ENCODE results near the gene PHACTR4. TPM values are rescaled to one million over a fixed set of nuclear protein-coding genes. Genes with fewer than 3 reads are reported as not detected.

Gene PHACTR4
- total RNA-seq (2014; rRNA removed; shearing (Covaris generic)) (29.7 and 35.4 TPM in 2 replicates), polyA plus RNA-seq (2016; fragmentation: Nextera tagmentation; extraction: Ambion mirVana) (47.1 and 54.1 TPM in 2 replicates)
- long read RNA-seq, partial matches to known transcripts, result 3 of 11 reads
- long read RNA-seq, other reads (novel, unspliced or antisense), result 8 of 11 reads

- H3K27ac ChIP-seq (ENCODE audit: low read depth), result peak within 1 kb of the TSS; percentile 95
- H3K9me3 Mint-ChIP-seq, result no peaks in the 10 kb centered on the region
- ATAC-seq, result peak; percentile 93
- H3K9me2 ChIP-seq (ENCODE audit: insufficient read depth), result no peaks in the 10 kb centered on the region
- peaks cover 6% of the 10 kb centered on the region for H3K36me3 Mint-ChIP-seq (ENCODE audit: low read depth)
- H3K27ac Mint-ChIP-seq, result peak within 1 kb of the TSS; percentile 98
- H3K27me3 Mint-ChIP-seq (ENCODE audit: insufficient read depth, low read depth, poor library complexity), result peaks cover 14% of the 10 kb centered on the region
- peaks cover 15% of the 10 kb centered on the region for H3K4me1 ChIP-seq (ENCODE audit: insufficient read depth)
- H3K27me3 ChIP-seq (ENCODE audit: insufficient read depth), result no peaks in the 10 kb centered on the region
- peak within 1 kb of the TSS; percentile 80 for H3K4me3 ChIP-seq
- TF ChIP-seq EZH2 (IDR thresholded peaks at IDR 0.05; ENCODE audit: low read depth, unreplicated experiment), result no peak
- TF ChIP-seq REST (IDR thresholded peaks at IDR 0.05; ENCODE audit: unreplicated experiment), result peak; percentile 13
- TF ChIP-seq CREB1 (CRISPR knock-in tag; IDR thresholded peaks at IDR 0.05; ENCODE audit: low read depth), result peak; percentile 77
- TF ChIP-seq, protein P1, sequence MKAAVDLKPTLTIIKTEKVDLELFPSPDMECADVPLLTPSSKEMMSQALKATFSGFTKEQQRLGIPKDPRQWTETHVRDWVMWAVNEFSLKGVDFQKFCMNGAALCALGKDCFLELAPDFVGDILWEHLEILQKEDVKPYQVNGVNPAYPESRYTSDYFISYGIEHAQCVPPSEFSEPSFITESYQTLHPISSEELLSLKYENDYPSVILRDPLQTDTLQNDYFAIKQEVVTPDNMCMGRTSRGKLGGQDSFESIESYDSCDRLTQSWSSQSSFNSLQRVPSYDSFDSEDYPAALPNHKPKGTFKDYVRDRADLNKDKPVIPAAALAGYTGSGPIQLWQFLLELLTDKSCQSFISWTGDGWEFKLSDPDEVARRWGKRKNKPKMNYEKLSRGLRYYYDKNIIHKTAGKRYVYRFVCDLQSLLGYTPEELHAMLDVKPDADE (IDR thresholded peaks at IDR 0.05), result peak; percentile 78
- peak; percentile 96 for TF ChIP-seq POLR2AphosphoS5 (IDR thresholded peaks at IDR 0.05; ENCODE audit: low read depth)
- H3K4me3 Mint-ChIP-seq, result peak within 1 kb of the TSS; percentile 97
- no peaks in the 10 kb centered on the region for H3K36me3 ChIP-seq (ENCODE audit: insufficient read depth)
- peaks cover 41% of the 10 kb centered on the region for H3K79me2 ChIP-seq (replicated peaks; ENCODE audit: insufficient read depth)
- peaks cover 10% of the 10 kb centered on the region for H3F3A ChIP-seq (replicated peaks; ENCODE audit: low read depth)
- peaks cover 11% of the 10 kb centered on the region; the same call in 1 of the 2 replicates for H4K20me1 ChIP-seq (replicated peaks; ENCODE audit: insufficient read depth)
- peaks cover 8% of the 10 kb centered on the region for H3K4me1 Mint-ChIP-seq
- H3K4me2 ChIP-seq, result peak within 1 kb of the TSS; percentile 65
- DNase-seq (ENCODE audit: low spot score), result peak; percentile 99
- peak within 1 kb of the TSS; percentile 93 for H2AFZ ChIP-seq
These were observed at the start of gene PHACTR4 for GRCh38 chr1:28369371-28370238. TSS of gene PHACTR4 (plus strand) at chr1:28369740. CDS start at chr1:28407448, 37,708 bp downstream.

DNA sequence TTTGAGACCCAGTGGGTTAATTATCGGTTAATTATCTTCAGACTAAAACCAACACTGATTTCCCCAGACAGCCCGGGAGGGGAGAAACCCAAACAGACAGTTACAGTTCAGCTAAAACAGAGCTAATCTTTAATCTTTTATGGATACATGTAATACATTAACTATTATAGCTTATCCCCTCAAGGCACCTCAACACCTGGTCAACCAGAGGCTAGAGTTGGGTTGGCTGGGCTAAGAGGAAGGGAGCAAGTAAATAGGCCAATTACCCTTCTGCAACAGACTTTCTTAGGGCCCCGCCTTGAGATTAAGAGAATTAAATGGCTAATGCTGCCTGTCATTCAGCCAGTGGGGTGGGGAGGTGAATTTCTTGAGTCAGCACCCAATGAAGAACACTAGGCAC lies 47.3 kb upstream of the PHACTR4 start:
- H3K4me1 ChIP-seq (ENCODE audit: insufficient read depth), result no peaks in the 10 kb centered on the region
- no peak overlapping the region for H3K4me2 ChIP-seq
- H3K9me2 ChIP-seq (ENCODE audit: insufficient read depth), result no peaks in the 10 kb centered on the region
- no peaks in the 10 kb centered on the region for H4K20me1 ChIP-seq (replicated peaks; ENCODE audit: insufficient read depth)
- H3K27me3 ChIP-seq (ENCODE audit: insufficient read depth), result no peaks in the 10 kb centered on the region
- Mint-ChIP-seq H3K36me3 (ENCODE audit: low read depth) (no peaks in the 10 kb centered on the region), H3K27ac (no peak overlapping the region), H3K27me3 (ENCODE audit: insufficient read depth, low read depth, poor library complexity) (no peaks in the 10 kb centered on the region), H3K9me3 (no peaks in the 10 kb centered on the region), H3K4me1 (no peaks in the 10 kb centered on the region), H3K4me3 (no peak overlapping the region)
- no peak for ATAC-seq
- no peaks in the 10 kb centered on the region for H3F3A ChIP-seq (replicated peaks; ENCODE audit: low read depth)
- peak; percentile 20 for DNase-seq (ENCODE audit: low spot score)
- no peak overlapping the region for H3K27ac ChIP-seq (ENCODE audit: low read depth)
- H3K79me2 ChIP-seq (replicated peaks; ENCODE audit: insufficient read depth), result no peaks in the 10 kb centered on the region
- H3K4me3 ChIP-seq, result no peak overlapping the region
- H2AFZ ChIP-seq, result no peak overlapping the region
- no peaks in the 10 kb centered on the region for H3K36me3 ChIP-seq (ENCODE audit: insufficient read depth)
- TF ChIP-seq NANOG (IDR thresholded peaks at IDR 0.05; ENCODE audit: borderline replicate concordance) (no peak), CREB1 (CRISPR knock-in tag; IDR thresholded peaks at IDR 0.05; ENCODE audit: low read depth) (no peak), ZNF462 (CRISPR knock-in tag; IDR thresholded peaks at IDR 0.05) (no peak)
- TF ChIP-seq, protein P1 (IDR thresholded peaks at IDR 0.05), result no peak

All from GM23338 (cell line).